GM21723 (cell line): ENCODE data around the gene MRPL57.
"Not testable (repeated sequence)": the region's sequence is repeated elsewhere in the genome, so short reads cannot be mapped to it uniquely, and the experiment has no call there.

ENCODE experiments used
- ATAC-seq: cut with Tn5 transposase; IDR thresholded peaks from one replicate; pipeline ENCODE4 v1.9.1; 2021; ENCODE audit warnings: mild to moderate bottlenecking, moderate library complexity; ENCODE audit not compliant: unreplicated experiment

MRPL57 gene

DNA sequence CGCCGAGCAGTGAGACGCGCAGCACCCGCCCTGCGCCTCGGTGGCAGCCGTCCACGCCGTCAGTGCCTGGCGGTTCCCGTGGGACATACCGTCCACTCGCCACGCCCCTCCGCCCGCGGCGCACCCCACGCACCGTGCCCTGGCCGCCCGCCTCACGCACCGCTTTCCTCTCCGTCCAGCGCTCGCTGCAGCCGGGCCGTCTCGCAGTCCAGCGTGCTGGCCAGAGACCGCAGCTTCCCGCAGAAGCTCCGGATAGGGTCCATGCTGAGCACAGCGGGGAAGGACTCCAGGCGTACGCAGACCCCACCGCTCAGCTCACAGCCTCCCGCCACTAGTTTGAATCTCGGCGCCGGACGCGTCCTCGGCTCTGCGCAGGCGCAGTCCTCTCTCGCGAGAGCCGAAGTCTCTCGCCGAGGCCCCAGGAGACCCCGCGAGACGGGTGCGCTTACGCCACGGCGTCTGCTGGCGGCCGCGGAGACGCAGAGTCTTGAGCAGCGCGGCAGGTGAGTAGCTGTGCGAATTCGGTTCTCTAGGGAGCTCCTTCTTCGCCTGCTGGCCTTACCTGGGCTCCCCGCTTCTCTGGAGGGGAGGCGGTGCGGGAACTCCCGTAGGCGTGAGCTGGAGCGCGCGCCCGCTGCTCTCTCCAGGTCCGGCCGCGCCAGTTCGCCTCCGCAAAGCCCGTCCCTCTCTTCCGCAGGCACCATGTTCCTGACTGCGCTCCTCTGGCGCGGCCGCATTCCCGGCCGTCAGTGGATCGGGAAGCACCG, at the start of gene MRPL57, which contains the start of gene SKA3:
Gene MRPL57 (plus strand): TSS at position 444 of the 767 bp plus-strand sequence. CDS start 259 bp downstream, at position 703.
Gene SKA3 (minus strand): TSS at position 338 of the 767 bp plus-strand sequence. CDS start 75 bp downstream, at position 263.
- peak; percentile 92 for ATAC-seq

DNA sequence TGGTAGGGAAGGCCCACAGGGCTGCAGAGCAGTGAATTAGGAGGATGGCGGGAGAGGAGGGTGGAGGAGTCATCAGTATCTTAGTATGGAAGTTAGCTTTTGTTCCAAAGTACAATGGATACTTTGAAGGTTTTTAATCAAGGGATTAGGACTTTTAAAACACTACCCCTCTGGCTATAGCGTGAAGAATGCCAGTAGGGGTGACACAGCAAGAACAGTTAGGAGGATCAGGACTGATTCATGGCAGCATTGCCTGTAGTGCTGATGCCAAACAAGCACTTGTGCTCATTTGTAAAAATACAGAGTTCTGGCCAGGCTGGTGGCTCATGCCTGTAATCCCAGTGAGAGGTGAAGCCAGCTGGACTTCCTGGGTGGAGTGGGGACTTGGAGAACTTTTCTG, 46.3 kb upstream of the MRPL57 start:
- no peak for ATAC-seq

DNA sequence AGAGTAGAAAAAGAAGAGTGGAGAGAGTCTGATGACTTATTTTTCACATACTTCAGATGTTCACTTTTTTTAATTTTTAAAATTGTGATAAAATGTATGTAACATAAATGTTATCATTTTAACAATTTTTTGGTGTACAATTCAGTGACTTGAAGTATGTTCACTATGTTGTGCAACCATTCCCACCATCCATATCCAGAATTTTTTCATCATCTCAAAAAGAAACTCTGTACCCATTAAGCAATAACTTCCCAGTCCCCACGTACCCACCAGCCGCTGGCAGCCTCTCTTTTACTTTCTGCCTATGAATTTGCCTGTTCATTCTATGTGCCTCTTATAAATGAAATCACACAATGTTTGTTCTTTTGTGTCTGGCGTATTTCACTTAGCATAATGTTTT, 43.4 kb upstream of the MRPL57 start:
- ATAC-seq: no peak

DNA sequence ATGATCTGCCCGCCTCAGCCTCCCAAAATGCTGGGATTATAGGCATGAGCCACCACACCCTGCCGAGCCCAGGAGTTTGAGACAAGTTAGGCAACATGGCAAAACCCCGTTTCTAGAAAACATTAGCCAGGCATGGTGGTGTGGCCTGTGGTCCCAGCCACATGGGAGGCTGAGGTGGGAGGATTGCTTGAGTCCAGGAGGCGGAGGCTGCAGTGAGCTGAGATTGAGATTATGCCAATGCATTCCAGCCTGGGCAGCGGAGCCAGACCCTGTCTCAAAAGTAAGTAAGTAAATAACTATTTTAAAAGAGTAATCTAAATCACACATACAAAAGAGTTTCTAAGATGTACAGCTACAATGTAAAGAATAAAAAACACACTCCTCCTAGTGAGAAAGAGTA, 42.0 kb upstream of the MRPL57 start:
- ATAC-seq: no peak

DNA sequence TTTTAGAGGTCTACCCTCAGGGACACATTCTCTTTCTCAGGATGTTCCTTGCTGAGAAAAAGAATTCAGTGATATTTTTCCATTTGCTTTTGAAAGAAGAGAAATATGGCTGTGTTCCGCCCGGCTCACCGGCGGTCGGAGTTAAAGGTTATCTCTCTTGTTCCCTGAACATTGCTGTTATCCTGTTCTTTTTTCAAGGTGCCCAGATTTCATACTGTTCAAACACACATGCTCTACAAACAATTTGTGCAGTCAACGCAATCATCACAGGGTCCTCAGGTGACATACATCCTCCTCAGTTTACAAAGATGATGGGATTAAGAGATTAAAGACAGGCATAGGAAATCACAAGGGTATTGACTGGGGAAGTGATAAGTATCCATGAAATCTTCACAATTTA, 40.6 kb upstream of the MRPL57 start:
- not testable (repeated sequence) for ATAC-seq

DNA sequence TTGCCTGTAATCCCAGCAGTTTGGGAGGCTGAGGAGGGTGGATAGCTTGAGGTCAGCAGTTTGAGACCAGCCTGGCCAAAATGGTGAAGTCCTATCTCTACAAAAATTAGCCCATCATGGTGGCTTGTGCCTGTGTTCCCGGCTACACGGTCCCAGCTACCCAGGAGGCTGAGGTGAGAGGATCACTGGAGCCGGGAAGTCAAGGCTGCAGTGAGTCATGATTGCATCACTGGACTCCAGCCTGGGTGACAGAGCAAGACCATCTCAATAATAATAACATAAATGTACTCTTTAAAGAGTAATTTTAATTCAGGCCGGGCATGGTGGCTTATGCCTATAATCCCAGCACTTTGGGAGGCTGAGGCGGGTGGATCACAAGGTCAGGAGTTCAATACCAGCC, 38.8 kb upstream of the MRPL57 start:
- ATAC-seq: no peak

DNA sequence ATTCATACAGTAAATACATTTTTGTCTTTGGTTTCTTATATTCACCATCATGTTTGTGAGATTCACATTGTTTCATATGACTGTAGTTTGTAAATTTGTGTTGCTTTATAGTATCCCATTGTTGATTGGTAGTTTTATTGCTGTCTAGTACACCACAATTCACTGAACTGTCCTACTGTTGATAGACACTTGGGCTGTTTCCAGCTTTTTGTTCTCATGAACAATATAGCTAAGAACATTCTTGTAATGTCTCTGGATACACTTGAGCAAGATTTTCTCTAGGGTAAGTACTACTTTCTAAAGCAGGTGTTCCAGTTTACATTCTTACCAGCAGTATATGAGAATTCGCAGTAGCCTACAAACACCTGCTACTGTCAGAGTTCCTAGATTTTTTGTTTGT, 37.9 kb upstream of the MRPL57 start:
- no peak for ATAC-seq

DNA sequence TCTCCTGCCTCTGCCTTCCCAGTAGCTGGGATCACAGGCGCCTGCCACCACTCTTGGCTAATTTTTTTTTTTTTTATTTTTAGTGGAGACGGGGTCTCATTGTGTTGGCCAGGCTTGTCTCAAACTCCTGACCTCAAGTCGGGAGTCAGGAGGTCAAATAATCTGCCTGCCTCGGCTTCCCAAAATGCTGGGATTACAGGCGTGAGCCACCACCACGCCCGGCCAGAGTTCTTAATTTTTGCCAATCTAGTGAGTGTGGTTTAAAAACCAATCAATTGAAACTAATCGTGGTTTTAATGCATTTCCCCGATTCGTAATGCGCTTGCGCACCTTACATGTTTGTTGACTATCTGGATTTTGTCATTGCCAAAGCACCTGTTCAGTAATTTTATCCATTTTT, 37.1 kb upstream of the MRPL57 start:
- no peak for ATAC-seq

DNA sequence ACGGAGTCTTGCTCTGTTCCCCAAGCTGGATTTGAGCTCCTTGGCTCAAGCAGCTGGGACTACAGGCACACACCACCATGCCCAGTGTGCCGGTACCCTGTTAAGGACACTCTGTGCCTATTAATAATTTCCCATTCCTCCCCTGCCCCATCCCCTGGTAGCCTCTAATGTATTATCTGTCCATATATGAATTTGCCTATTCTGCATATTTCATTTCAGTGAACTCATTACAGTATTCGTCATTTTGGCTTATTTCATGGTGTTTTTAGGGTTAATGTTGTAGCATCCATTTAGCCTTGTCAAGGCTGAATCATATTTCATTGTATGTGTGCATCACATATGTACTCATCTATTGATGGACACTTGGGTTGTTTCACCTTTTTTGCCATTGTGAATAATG, 33.7 kb upstream of the MRPL57 start:
- ATAC-seq: no peak

DNA sequence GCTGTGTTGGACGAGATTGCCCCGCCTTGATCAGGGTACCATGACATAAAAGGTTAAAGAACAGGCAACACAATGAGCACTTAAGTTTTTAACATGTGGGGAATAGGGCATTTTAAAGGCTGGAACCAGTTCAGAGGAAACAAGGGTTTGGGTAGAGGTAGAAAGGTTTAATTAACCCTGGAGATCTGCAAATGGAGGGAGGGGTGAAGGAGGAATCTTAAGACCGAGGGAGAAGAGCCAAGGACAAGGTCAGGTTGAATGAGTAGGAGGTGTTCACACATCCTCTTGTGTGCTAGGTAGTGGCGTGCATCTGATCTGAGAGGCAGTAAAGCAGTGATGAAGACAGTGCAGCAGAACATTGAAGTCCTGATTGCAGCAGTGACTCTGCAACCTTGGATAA, 28.6 kb upstream of the MRPL57 start:
- ATAC-seq: no peak

DNA sequence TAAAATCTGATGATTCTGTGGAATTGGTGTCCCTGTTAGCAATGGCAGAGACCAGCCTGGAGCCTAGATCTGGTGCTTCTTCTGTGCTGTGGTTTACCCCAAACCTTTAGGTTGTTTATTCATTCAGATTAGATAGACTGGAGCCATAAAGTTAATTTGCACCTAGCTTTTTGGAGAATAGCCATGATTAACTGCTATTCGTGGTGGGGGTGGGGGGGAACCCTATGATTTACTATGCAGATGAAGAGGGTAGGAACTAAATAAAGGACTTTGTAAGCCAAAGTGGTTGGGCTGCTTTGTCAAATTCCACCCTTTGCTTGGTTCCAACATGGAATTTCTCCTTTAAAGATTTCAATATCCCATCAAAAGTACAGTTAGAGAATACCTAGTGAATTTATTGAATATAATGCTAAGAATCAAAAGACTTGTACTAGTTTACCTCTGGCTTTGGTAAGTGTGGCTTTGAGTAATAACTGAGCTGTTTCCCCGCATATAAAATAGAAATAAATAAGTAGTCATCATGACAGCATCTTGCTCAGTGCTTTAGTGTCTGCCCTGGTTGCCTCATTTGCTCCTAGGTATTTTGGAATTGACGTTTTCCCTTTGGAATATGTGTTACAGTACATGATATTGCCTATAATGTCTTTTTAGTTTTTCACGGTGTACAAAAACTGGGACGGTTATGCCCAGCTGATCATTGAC, 27.8 kb upstream of the MRPL57 start:
- no peak for ATAC-seq

DNA sequence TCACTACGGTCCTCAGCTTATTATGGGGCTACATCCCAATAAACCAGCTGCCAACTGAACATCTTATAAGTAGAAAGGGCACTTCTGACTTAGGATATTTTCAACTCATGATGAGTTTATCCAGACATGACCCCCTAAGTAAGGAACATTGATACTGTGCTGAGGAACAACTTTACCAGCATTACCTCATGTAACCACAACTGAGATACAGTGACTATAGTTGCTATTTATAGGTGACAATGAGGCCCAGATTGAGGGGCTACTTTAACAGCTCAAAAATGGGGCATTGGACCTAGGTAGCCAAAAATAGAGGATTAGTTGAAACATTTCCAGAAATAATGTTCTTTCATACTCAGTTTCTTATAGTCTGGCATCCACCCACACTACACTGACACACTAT, 26.9 kb upstream of the MRPL57 start:
- no peak for ATAC-seq

DNA sequence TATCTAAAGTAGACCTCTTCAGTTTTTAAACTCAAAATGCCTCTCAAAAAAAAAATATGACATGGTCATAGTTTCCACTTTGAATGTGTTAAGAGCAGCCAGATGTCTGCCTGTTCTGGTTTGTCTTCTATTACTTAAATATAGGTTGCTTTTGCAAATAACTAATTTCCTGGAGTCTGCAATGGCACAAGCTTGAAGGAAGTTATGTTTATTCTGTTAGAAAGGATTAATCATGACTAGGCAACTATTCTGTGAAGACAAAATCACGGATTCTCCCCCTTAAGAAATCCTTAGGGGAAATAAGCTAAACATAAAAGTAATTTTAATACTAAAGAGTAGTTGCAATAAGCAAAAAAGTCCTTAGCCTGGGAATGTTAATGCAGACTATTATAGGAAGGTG, 26.4 kb upstream of the MRPL57 start:
- no peak for ATAC-seq

DNA sequence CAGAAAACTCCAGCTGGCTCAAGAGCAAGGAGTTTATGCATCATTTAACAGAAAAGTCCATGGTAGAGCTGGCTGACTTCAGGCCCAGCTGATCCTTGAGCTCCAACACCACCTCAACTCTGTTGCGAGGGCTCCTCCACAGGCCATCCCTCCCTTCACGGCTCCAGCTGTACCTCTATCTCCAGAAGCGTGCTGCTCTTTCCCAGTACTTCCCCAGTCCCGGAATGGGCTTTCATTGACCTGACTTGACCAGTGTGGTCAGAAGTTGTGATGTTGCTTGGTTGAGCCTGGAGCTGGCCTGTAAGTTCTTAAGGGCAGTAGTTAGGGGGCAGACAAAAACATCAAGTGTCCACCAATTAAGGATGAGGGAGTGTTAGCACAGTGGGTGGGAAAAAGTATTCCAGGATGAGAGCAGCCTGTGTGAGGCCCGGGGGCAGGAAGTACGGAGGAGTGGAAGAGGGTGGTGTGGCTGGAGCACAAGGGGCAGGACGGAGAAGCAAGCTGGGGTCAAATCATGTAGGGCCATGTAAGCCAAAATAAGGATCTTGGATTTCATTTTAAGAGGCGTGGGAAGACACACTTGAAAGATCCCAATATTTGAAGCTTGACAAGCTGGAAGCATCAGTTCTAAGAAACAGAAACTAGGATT, 24.1 kb upstream of the MRPL57 start:
- ATAC-seq: no peak

DNA sequence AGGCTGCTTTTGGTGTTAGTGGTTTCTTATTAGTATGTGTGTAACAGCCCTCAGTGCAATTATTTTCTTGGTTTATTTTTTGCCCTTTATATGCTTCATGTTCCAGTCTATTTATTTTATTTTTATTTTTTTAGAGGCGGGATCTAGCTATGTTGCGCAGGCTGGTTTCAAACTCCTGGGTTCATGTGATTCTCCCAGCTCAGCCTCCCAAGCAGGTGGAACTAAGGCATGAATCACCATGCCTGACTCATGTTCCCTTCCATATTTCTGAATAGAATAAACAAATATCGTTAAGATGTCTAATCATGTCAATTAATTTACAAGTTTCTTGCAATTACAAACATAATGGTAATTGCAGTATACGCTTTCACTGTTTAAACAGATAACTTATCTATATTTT, 11.8 kb upstream of the MRPL57 start:
- no peak for ATAC-seq

DNA sequence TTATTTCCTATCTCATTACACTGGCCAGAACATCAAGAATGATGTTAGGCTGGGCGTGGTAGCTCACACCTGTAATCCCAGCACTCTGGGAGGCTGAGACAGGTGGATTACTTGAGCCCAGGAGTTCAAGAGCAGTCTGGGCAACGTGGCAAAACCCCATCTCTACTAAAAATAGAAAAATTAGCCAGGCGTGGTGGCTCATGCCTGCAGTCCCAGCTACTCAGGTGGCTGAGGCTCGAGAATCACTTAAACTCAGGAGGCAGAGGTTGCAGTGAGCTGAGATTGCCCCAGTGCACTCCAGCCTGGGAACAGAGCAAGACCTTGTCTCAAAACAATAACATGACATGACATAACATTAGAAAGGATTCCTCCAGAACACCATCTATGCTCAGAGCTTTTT, 10.9 kb upstream of the MRPL57 start:
- not testable (repeated sequence) for ATAC-seq

DNA sequence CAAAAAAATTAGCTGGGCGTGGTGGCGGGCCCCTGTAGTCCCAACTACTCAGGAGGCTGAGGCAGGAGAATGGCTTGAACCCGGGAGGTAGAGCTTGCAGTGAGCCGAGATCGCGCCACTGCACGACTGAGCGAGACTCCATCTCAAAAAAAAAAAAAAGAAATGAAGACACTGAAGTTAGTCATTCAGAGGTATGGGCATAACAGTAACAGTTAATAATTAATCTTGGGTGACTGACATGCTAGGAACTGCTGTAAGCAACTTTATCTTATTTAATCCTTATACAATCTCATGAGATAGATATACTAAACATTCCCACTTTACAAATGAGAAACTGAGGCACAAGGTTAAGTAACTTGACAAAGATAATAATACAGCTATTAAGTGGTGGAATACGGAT, 5.0 kb upstream of the MRPL57 start:
- no peak for ATAC-seq

DNA sequence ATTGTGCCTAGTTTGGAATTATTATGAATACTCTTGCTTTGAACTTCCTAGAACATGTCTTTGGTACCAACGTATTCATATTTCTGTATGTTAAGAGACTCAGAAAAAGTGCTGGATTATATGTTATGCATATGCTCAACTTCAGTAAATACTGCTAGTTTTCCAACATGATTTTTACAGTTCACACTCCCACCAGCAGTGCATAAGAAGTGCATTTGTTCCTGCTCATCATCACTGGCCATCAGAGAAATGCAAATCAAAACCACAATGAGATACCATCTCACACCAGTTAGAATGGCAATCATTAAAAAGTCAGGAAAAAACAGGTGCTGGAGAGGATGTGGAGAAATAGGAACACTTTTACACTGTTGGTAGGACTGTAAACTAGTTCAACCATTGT, 2.7 kb upstream of the MRPL57 start:
- not testable (repeated sequence) for ATAC-seq

DNA sequence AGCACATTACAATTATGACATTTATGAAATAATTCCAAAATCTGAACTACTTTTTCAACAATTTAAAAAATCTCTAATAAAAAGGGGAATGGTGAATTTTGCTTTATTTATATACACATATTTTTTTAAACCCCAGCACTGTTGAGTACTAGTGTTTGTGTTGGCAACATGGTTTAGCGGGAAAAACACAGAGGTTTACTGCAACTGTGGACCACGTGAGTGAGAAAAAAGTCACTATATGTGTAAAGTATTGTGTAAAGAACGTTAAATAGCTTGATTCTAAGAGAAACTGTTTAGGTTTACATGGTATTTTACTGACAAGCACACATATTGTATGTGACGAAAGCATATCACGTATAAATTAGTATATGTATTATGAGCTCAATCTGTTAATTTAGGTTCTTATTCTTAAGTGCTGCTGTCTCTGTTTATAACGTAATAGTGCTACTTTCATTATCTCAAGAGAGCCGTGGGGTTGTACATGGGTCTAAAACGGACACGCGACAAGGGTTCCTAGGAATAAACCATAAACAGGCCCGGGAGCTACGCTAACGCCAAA, 723 bp upstream of the MRPL57 start:
- ATAC-seq: no peak

DNA sequence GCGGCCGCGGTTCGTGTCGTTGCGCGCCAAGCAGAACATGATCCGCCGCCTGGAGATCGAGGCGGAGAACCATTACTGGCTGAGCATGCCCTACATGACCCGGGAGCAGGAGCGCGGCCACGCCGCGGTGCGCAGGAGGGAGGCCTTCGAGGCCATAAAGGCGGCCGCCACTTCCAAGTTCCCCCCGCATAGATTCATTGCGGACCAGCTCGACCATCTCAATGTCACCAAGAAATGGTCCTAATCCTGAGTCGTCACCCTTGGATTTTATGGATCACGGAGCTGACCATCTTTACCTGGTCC, 475 bp downstream of the MRPL57 start:
- ATAC-seq: peak; percentile 38

DNA sequence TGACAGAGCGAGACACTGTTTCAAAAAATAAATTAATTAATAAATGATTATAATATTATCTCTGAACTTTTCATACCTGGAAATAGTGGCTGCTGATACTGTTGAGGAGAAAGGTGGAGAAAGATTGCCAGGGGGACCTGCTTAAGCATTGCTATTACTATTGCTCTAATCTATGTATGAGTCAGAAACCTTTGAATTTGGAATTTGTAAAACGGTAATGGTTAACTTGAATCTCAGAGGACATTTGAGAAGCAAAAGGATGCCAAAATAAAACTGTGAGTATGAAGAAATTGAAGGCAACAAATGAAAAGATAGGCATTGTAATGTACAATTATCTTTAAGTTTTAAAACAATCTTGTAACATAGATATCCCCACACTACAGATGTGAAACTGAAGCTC, 5.2 kb downstream of the MRPL57 start:
- ATAC-seq: no peak

DNA sequence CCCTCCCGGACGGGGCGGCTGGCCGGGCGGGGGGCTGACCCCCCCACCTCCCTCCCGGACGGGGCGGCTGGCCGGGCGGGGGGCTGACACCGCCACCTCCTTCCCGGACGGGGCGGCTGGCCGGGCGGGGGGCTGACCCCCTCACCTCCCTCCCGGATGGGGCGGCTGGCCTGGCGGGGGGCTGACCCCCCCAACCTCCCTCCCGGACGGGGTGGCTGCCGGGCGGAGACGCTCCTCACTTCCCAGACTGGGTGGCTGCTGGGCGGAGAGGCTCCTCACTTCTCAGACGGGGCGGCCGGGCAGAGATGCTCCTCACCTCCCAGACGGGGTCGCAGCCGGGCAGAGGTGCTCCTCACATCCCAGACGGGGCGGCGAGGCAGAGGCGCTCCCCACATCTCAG, 10.0 kb downstream of the MRPL57 start:
- not testable (repeated sequence) for ATAC-seq
